ENCODE data around the gene BCAM. TPM values are rescaled to one million over a fixed set of nuclear protein-coding genes. Genes with fewer than 3 reads are reported as not detected.

BCAM gene
- total and polyA plus RNA-seq, 2 experiments from 2014 or later = 34.7 to 77.1 TPM

GRCh38 chr19:44772959-44773358 is 35.9 kb upstream of the BCAM start:
- no peak overlapping the region for H3K27ac ChIP-seq
- H3K4me2 ChIP-seq = no peak overlapping the region
- no peaks in the 10 kb centered on the region for H3K9me2 ChIP-seq (replicated peaks; ENCODE audit: insufficient read depth)
- H4K20me1 ChIP-seq (ENCODE audit: insufficient read depth, poor library complexity, severe bottlenecking) = no peaks in the 10 kb centered on the region
- H3K27me3 ChIP-seq = no peaks in the 10 kb centered on the region
- no peak overlapping the region for H3K4me3 ChIP-seq
- no peak overlapping the region for H2AFZ ChIP-seq
- H3K4me1 ChIP-seq (ENCODE audit: insufficient read depth) = peaks cover 13% of the 10 kb centered on the region
- no peaks in the 10 kb centered on the region for H3K36me3 ChIP-seq (replicated peaks; ENCODE audit: insufficient read depth, low read depth)
- H3K79me2 ChIP-seq = no peaks in the 10 kb centered on the region
- H3K9me3 ChIP-seq (ENCODE audit: low read depth) = no peaks in the 10 kb centered on the region
- no peak for DNase-seq (ENCODE audit: low spot score)
- WGBS (ENCODE audit: low lambda C conversion rate, missing lambda C conversion rate) = 62% methylated on average over 3 of the region's 3 CpGs
- TF ChIP-seq EZH2 (IDR thresholded peaks at IDR 0.05; ENCODE audit: borderline replicate concordance) = no peak
- TF ChIP-seq CTCF (IDR thresholded peaks at IDR 0.05; ENCODE audit: poor library complexity) = no peak
- no peak for TF ChIP-seq EZH2phosphoT487 (IDR thresholded peaks at IDR 0.05; ENCODE audit: low read depth, severe bottlenecking, unreplicated experiment)

GRCh38 chr19:44775676-44776240 is 33.1 kb upstream of the BCAM start:
- peak overlapping the region; percentile 57 for H3K27ac ChIP-seq
- peaks cover 13% of the 10 kb centered on the region for H3K4me1 ChIP-seq (ENCODE audit: insufficient read depth)
- H3K79me2 ChIP-seq = peaks cover 14% of the 10 kb centered on the region
- H3K9me2 ChIP-seq (replicated peaks; ENCODE audit: insufficient read depth) = no peaks in the 10 kb centered on the region
- no peaks in the 10 kb centered on the region for H3K27me3 ChIP-seq
- no peaks in the 10 kb centered on the region for H4K20me1 ChIP-seq (ENCODE audit: insufficient read depth, poor library complexity, severe bottlenecking)
- H2AFZ ChIP-seq = no peak overlapping the region
- no peaks in the 10 kb centered on the region for H3K9me3 ChIP-seq (ENCODE audit: low read depth)
- WGBS (ENCODE audit: low lambda C conversion rate, missing lambda C conversion rate) = 87% methylated on average over 6 of the region's 6 CpGs
- no peak for TF ChIP-seq CTCF (IDR thresholded peaks at IDR 0.05; ENCODE audit: poor library complexity)
- TF ChIP-seq EZH2phosphoT487 (IDR thresholded peaks at IDR 0.05; ENCODE audit: low read depth, severe bottlenecking, unreplicated experiment) = no peak
- no peak for TF ChIP-seq EZH2 (IDR thresholded peaks at IDR 0.05; ENCODE audit: borderline replicate concordance)
- H3K4me3 ChIP-seq = no peak overlapping the region
- H3K36me3 ChIP-seq (replicated peaks; ENCODE audit: insufficient read depth, low read depth) = no peaks in the 10 kb centered on the region
- DNase-seq (ENCODE audit: low spot score) = no peak
- H3K4me2 ChIP-seq = peak overlapping the region; percentile 75

GRCh38 chr19:44776402-44777096 is 32.4 kb upstream of the BCAM start:
- peak; percentile 80 for DNase-seq (ENCODE audit: low spot score)
- no peaks in the 10 kb centered on the region for H3K9me3 ChIP-seq (ENCODE audit: low read depth)

More at GRCh38 chr19:44776402-44777096, 32.4 kb upstream of the BCAM start:
- Histone ChIP-seq H3K4me2 (peak overlapping the region; percentile 75), H4K20me1 (ENCODE audit: insufficient read depth, poor library complexity, severe bottlenecking) (no peaks in the 10 kb centered on the region), H3K4me3 (no peak overlapping the region), H3K27ac (peak overlapping the region; percentile 96), H3K9me2 (replicated peaks; ENCODE audit: insufficient read depth) (no peaks in the 10 kb centered on the region), H2AFZ (no peak overlapping the region), H3K27me3 (no peaks in the 10 kb centered on the region), H3K79me2 (peaks cover 14% of the 10 kb centered on the region), H3K4me1 (ENCODE audit: insufficient read depth) (peaks cover 13% of the 10 kb centered on the region), H3K36me3 (replicated peaks; ENCODE audit: insufficient read depth, low read depth) (no peaks in the 10 kb centered on the region)
- TF ChIP-seq CTCF (IDR thresholded peaks at IDR 0.05; ENCODE audit: poor library complexity) (no peak), EZH2 (IDR thresholded peaks at IDR 0.05; ENCODE audit: borderline replicate concordance) (no peak), EZH2phosphoT487 (IDR thresholded peaks at IDR 0.05; ENCODE audit: low read depth, severe bottlenecking, unreplicated experiment) (no peak)
- 80% methylated on average over 23 of the region's 23 CpGs for WGBS (ENCODE audit: low lambda C conversion rate, missing lambda C conversion rate)

Measured in hepatocyte (in vitro differentiated cells).